ENCODE data around the gene RDH11. TPM values are rescaled to one million over a fixed set of nuclear protein-coding genes. Genes with fewer than 3 reads are reported as not detected.

The RDH11 gene
- polyA plus RNA-seq, 1 of the 3 experiments (the other 2 are of a cell fraction), result 44.7 TPM

DNA sequence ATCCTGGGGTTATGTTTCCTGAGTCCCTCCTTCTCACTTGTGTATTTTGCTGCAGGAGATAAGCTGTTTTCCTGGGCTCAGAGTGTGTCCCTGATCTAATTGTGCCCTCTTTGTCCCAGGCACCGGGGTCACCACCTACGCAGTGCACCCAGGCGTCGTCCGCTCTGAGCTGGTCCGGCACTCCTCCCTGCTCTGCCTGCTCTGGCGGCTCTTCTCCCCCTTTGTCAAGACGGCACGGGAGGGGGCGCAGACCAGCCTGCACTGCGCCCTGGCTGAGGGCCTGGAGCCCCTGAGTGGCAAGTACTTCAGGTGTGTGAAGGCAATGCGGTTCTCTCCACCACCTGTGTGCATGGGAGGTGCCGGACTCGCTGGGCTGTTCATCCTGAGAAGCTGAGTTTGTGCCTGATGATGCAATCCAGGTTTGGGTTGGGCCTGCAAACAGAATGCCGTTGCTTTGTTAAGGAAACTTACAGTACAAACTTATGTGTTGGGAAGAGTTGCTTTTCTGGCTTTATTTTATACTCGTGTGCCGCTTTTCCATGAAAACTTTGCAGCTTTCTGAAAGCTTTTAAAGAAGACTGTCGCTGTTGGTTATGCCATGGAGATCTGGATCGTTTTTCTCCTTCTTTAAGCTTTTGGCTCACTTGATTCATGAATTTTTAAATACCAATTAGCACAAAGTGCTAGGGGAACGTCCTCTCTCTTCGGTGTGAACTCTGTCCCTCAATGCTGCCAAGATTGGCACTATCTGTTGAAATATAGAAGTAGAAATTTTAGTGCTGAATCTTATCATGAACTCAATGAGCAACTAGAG, 33.7 kb upstream of the RDH11 start:
- Histone ChIP-seq H3K36me3 (replicated peaks in 1 of 2; ENCODE audit: control insufficient read depth in 1 of 2, insufficient read depth in 2 of 2, low read length in 1 of 2) (no peaks in the 10 kb centered on the region), H2AFZ (ENCODE audit: low read depth) (no peak overlapping the region), H3F3A (replicated peaks; ENCODE audit: insufficient read depth) (no peaks in the 10 kb centered on the region), H3K4me1 (ENCODE audit: control insufficient read depth in 1 of 2, insufficient read depth in 2 of 2, low read depth in 1 of 2, low read length in 1 of 2) (no peaks in the 10 kb centered on the region), H3K4me3 (ENCODE audit: low read depth in 2 of 2, low read length in 1 of 2) (no peak overlapping the region), H3K79me2 (ENCODE audit: insufficient read depth) (no peaks in the 10 kb centered on the region), H3K27ac (ENCODE audit: low read depth in 2 of 2, low read length in 1 of 2) (no peak overlapping the region), H3K4me2 (no peak overlapping the region), H3K27me3 (ENCODE audit: insufficient read depth) (peaks cover 10% of the 10 kb centered on the region; the same call in 1 of the 2 replicates), H3K9ac (no peak overlapping the region), H3K9me3 (no peaks in the 10 kb centered on the region), H3K9me2 (no peaks in the 10 kb centered on the region), H4K20me1 (ENCODE audit: insufficient read depth) (no peaks in the 10 kb centered on the region)
- WGBS (ENCODE audit: low lambda C conversion rate), result 83% methylated on average over 17 of the region's 21 CpGs
- TF ChIP-seq USF2 (IDR thresholded peaks at IDR 0.05; ENCODE audit: borderline replicate concordance, low read depth, low read length), result no peak
- TF ChIP-seq EZH2phosphoT487 (IDR thresholded peaks at IDR 0.05; ENCODE audit: borderline replicate concordance, low read depth), result no peak
- no peak for TF ChIP-seq USF1 (IDR thresholded peaks at IDR 0.05; ENCODE audit: borderline replicate concordance, low read depth)
- TF ChIP-seq GABPA (IDR thresholded peaks at IDR 0.05; ENCODE audit: low read depth), result no peak
- TF ChIP-seq ZBTB33 (IDR thresholded peaks at IDR 0.05; ENCODE audit: borderline replicate concordance, low read depth), result no peak
- ChIA-PET CTCF (interaction anchor here (0.9 to 1.2 kb wide), 2 partner anchors 20 to 23 kb away, joined by 3 to 4 read pairs; no protein-coding TSS in a partner anchor), POLR2A (no interaction called here)
- no peak for DNase-seq

- no peaks in the 10 kb centered on the region for H4K20me1 ChIP-seq (ENCODE audit: insufficient read depth)
- H3K4me1 ChIP-seq (ENCODE audit: control insufficient read depth in 1 of 2, insufficient read depth in 2 of 2, low read depth in 1 of 2, low read length in 1 of 2), result no peaks in the 10 kb centered on the region
- no peaks in the 10 kb centered on the region for H3K36me3 ChIP-seq (replicated peaks in 1 of 2; ENCODE audit: control insufficient read depth in 1 of 2, insufficient read depth in 2 of 2, low read length in 1 of 2)
- POLR2A ChIA-PET, result no interaction called here
- H3K27ac ChIP-seq (ENCODE audit: low read depth in 2 of 2, low read length in 1 of 2), result no peak overlapping the region
- CTCF ChIA-PET, result interaction anchor here (1.2 to 1.3 kb wide), 2 partner anchors 8 to 21 kb away, joined by 3 to 4 read pairs; no protein-coding TSS in a partner anchor
- no peak overlapping the region for H2AFZ ChIP-seq (ENCODE audit: low read depth)
- no peak for DNase-seq
- H3K9ac ChIP-seq, result no peak overlapping the region
- peaks cover 18% of the 10 kb centered on the region for H3K27me3 ChIP-seq (ENCODE audit: insufficient read depth)
- H3K9me3 ChIP-seq, result no peaks in the 10 kb centered on the region
- H3K4me3 ChIP-seq (ENCODE audit: low read depth in 2 of 2, low read length in 1 of 2), result no peak overlapping the region
- H3K79me2 ChIP-seq (ENCODE audit: insufficient read depth), result no peaks in the 10 kb centered on the region
- TF ChIP-seq RAD21 (IDR thresholded peaks at IDR 0.05; ENCODE audit: low read length) (no peak), POLR2AphosphoS5 (IDR thresholded peaks at IDR 0.05; ENCODE audit: low read depth, low read length) (no peak), TCF12 (IDR thresholded peaks at IDR 0.05) (no peak), USF2 (IDR thresholded peaks at IDR 0.05; ENCODE audit: borderline replicate concordance, low read depth, low read length) (no peak), NFIC (IDR thresholded peaks at IDR 0.05; ENCODE audit: borderline replicate concordance) (no peak), MAX (IDR thresholded peaks at IDR 0.05; ENCODE audit: low read depth) (no peak)
- H3K9me2 ChIP-seq, result no peaks in the 10 kb centered on the region
- no peak overlapping the region for H3K4me2 ChIP-seq
- no peaks in the 10 kb centered on the region for H3F3A ChIP-seq (replicated peaks; ENCODE audit: insufficient read depth)
Observed at GRCh38 chr14:67728258-67728657, 32.7 kb upstream of the RDH11 start.

All from SK-N-SH (cell line).